ENCODE measurements around the gene DDAH1. TPM values are rescaled to one million over a fixed set of nuclear protein-coding genes. Genes with fewer than 3 reads are reported as not detected.

Gene DDAH1
- total and polyA plus RNA-seq, 2 of the 8 experiments (the other 6 are each of a cell fraction or from before 2014, with no cell fraction given), result 22.8 to 54.5 TPM

DNA sequence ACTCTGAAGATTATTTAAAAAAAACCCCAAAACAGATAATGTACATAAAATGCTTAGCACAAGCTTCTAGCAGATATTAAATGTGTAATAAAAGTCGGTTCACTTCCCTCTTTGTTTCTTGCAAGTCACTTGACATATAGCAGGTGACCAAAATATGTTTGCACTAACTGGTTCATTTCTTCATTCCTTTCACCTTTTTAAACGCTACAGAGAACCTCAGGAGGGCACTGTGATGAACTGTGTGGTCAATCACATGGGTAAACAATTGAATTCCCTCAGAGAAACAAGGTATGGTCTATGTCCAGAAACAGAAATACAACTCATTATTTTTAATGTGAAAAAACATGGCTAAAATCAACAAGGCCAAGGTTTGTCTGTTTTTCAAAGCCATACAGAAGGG lies 137.2 kb downstream of the DDAH1 start:
- H3K79me2 ChIP-seq (ENCODE audit: control insufficient read depth in 1 of 2, insufficient read depth in 2 of 2, low read length in 2 of 2), result no peaks in the 10 kb centered on the region
- H2BK12ac ChIP-seq (ENCODE audit: low read depth, low read length), result no peak overlapping the region
- H3K18ac ChIP-seq (ENCODE audit: extremely low read depth, low read length), result no peak overlapping the region
- no peak overlapping the region for H3K56ac ChIP-seq (replicated peaks; ENCODE audit: insufficient read length, low read depth, low read length)
- H2BK15ac ChIP-seq (ENCODE audit: low read length), result no peak overlapping the region
- no peaks in the 10 kb centered on the region for H3K36me3 ChIP-seq (ENCODE audit: control insufficient read depth in 2 of 4, insufficient read depth in 4 of 4, low read length in 3 of 4)
- no peak overlapping the region for H4K5ac ChIP-seq (ENCODE audit: insufficient read length, low read depth, low read length)
- no peaks in the 10 kb centered on the region for H4K20me1 ChIP-seq (replicated peaks in 1 of 2; ENCODE audit: control insufficient read depth in 1 of 2, insufficient read depth in 2 of 2, low read length in 2 of 2)
- no peak overlapping the region for H3K23ac ChIP-seq (ENCODE audit: insufficient read length)
- H3K14ac ChIP-seq (ENCODE audit: insufficient read length), result no peak overlapping the region
- WGBS, 2 experiments (ENCODE audit: extremely low coverage in 1 of 2, insufficient coverage in 1 of 2, insufficient read length in 1 of 2, insufficient replicate concordance in 2 of 2, low coverage in 1 of 2, low lambda C conversion rate in 2 of 2, missing lambda C conversion rate in 1 of 2), result 87% methylated on average over 2 of the region's 2 CpGs; no CpG with 5 or more reads in 1 of the 2 experiments
- no peaks in the 10 kb centered on the region for H3K9me3 ChIP-seq (ENCODE audit: insufficient read depth in 2 of 2, low read depth in 1 of 2, low read length in 1 of 2)
- POLR2A ChIA-PET (ENCODE audit: partially characterized antibody), result no interaction called here
- no peak overlapping the region for H2BK5ac ChIP-seq (ENCODE audit: low read depth, low read length)
- CTCF ChIA-PET (ENCODE audit: partially characterized antibody), result interaction anchor here (0.6 kb wide), 1 partner anchor 90 kb away, joined by 4 read pairs; no protein-coding TSS in a partner anchor
- H2AK5ac ChIP-seq (ENCODE audit: low read depth, low read length), result no peak overlapping the region; the same call in 1 of the 2 replicates
- H3K4me1 ChIP-seq (replicated peaks in 1 of 4; ENCODE audit: control insufficient read depth in 3 of 4, insufficient read depth in 4 of 4, low read length in 3 of 4), result peaks cover 0 to 20% (median 5%) of the 10 kb centered on the region in 4 experiments; a peak in 5 of 7 replicates
- no peak overlapping the region for H3K4me3 ChIP-seq (ENCODE audit: extremely low read depth in 1 of 4, insufficient read depth in 2 of 4, low read depth in 3 of 4, low read length in 4 of 4)
- no peaks in the 10 kb centered on the region for H3K79me1 ChIP-seq (ENCODE audit: low read depth, low read length)
- H3K4ac ChIP-seq (replicated peaks; ENCODE audit: insufficient read length, low read depth, low read length), result no peak overlapping the region
- H3K9ac ChIP-seq (replicated peaks in 1 of 4; ENCODE audit: extremely low read depth in 1 of 4, low read depth in 3 of 4, low read length in 3 of 4), result no peak overlapping the region
- no peak overlapping the region for H2BK20ac ChIP-seq (ENCODE audit: low read length)
- H4K91ac ChIP-seq (replicated peaks; ENCODE audit: insufficient read length, low read length), result no peak overlapping the region
- no peak overlapping the region for H2BK120ac ChIP-seq (replicated peaks; ENCODE audit: low read depth, low read length)
- FAIRE-seq (no peak), DNase-seq (ENCODE audit: low read depth in 1 of 2, low spot score in 2 of 2) (no peak)
- no peak overlapping the region for H2AFZ ChIP-seq (ENCODE audit: low read length)
- no peaks in the 10 kb centered on the region for H3K23me2 ChIP-seq (ENCODE audit: low read depth, low read length)
- H4K8ac ChIP-seq (ENCODE audit: extremely low read depth, insufficient read depth, low read length), result no peak overlapping the region
- no peaks in the 10 kb centered on the region for H3K27me3 ChIP-seq (replicated peaks in 1 of 4; ENCODE audit: control insufficient read depth in 3 of 4, extremely low read depth in 1 of 4, insufficient read depth in 3 of 4, low read length in 3 of 4)
- H3K27ac ChIP-seq (ENCODE audit: low read depth, low read length), result no peak overlapping the region
- H3K4me2 ChIP-seq (ENCODE audit: insufficient read depth in 1 of 2, low read depth in 2 of 2, low read length in 2 of 2), result no peak overlapping the region
- TF ChIP-seq GABPA (IDR thresholded peaks at IDR 0.05; ENCODE audit: borderline replicate concordance, insufficient read depth, low read length), result no peak
- TF ChIP-seq RXRA (IDR thresholded peaks at IDR 0.05; ENCODE audit: insufficient read depth, low read depth, low read length), result no peak
- no peak for TF ChIP-seq POLR2AphosphoS5 (IDR thresholded peaks at IDR 0.05; ENCODE audit: low read depth, low read length)
- TF ChIP-seq SP4 (IDR thresholded peaks at IDR 0.05; ENCODE audit: low read length), result no peak
- no peak for TF ChIP-seq PHF8 (conservative IDR thresholded peaks at IDR 0.05; ENCODE audit: low read depth, low read length)
- no peak for TF ChIP-seq TBP (IDR thresholded peaks at IDR 0.05; ENCODE audit: low read depth, low read length)
- TF ChIP-seq, protein P1, sequence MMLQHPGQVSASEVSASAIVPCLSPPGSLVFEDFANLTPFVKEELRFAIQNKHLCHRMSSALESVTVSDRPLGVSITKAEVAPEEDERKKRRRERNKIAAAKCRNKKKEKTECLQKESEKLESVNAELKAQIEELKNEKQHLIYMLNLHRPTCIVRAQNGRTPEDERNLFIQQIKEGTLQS (IDR thresholded peaks at IDR 0.05; ENCODE audit: insufficient read depth, low read depth, low read length), result no peak
- no peak for TF ChIP-seq RFX5 (IDR thresholded peaks at IDR 0.05; ENCODE audit: borderline replicate concordance, low read depth, low read length)
- no peak for TF ChIP-seq CBX5 (IDR thresholded peaks at IDR 0.05; ENCODE audit: low read depth, low read length)
- no peak for TF ChIP-seq CREB1 (IDR thresholded peaks at IDR 0.05)
- TF ChIP-seq TEAD4 (IDR thresholded peaks at IDR 0.05; ENCODE audit: low read depth, low read length), result no peak
- no peak for TF ChIP-seq RNF2 (IDR thresholded peaks at IDR 0.05; ENCODE audit: borderline replicate concordance, low read depth, low read length, missing control alignments, poor library complexity, severe bottlenecking)
- no peak for TF ChIP-seq KDM1A (IDR thresholded peaks at IDR 0.05; ENCODE audit: borderline replicate concordance, low read length)
- TF ChIP-seq KDM5A (IDR thresholded peaks at IDR 0.05; ENCODE audit: low read length), result no peak
